ENCODE data around the gene KIAA1328.

KIAA1328 gene

DNA sequence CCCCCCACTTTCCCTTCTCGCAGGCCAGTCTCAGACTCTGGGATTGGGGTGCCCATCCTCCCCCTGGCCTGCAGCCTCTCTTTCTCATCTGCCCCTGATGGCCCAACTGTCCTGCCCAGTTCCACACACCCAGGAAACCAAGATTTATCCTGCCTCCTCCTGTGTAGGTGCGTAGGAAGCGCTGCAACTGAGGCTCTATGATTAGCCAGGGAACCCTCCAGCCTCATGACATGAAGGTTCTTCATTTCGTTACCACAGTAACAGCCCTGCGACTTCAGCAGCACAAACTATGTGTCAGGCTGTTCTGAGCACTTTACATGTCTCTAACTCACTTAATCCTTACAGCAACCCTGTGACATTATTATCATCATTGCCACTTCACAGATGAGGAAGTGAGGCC is 430.8 kb downstream of the KIAA1328 start:
- no peak for DNase-seq

DNA sequence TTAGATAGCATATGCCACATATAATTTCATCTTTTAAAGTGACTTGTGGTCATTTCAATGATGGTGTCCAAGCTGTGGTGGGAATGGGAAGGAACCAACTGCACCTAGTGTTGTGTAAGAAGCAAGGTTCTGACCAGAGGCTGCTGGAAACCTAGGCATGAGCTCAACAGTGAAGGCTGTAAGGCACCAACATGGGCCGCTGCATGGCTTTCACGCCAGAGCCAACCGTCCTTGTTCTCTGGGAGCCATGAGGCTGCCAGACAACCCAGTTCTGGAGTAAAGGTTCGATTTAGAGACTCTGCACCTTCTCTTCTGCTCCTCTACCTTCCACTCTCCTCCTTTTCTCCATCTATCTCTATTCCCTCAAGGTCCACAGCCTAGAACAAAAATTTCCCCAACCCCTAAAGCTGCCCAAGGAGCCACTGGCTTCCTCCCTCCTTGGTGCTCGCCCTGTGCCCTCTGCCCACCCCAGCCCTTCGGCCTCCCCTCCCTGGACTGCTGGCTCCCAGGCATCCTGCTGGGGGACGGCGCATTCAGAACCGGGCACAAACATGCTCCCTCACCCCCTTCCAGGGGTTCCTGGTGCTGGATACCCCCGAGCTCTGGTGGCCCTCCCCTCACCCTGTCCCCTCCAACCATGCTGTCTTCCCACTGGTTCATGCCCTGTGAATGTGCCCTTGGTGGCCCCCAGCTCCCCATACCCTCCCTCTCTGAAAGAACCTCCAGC is 431.6 kb downstream of the KIAA1328 start:
- no peak for DNase-seq

- DNase-seq: no peak
These were observed 432.4 kb downstream of the KIAA1328 start for GRCh38 chr18:37261246-37261840.

DNA sequence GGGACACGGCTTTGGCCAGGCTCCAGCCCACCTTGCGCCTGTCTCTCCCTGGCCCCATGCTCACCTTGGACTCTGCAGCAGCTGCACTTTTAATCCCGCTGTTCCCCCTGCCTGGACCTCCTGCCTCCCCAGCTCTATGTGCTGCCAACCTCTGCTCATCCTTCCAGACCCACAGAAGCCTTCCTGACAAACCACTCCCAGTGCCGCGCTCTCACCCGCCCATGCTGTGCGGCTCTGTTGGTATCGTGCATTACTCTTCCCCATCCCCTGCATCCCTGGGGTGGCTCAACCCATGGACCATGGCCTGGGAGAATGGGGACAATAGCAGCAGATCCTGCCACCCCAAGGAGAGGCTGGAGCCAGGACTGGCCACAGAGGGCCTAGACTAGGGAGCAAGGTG is 433.1 kb downstream of the KIAA1328 start:
- DNase-seq: no peak

DNA sequence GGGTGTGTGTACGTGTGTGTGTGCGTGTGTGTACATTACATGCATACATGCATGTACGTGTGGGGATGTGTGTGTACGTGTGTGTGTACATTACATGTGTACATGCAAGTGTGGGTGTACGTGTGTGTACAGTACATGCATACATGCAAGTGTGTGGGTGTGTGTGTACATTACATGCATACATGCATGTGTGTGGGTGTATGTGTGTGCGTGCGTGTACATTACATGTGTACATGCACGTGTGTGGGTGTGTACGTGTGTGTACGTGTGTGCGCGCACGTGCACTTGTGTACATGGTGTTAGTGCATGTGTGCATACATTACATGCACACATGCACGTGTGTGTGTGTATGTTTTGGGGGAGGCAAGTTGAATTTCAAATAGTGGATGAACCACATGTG is 436.0 kb downstream of the KIAA1328 start:
- DNase-seq: no peak

- no peak for DNase-seq
These were observed 436.5 kb downstream of the KIAA1328 start for GRCh38 chr18:37265382-37265781.

DNA sequence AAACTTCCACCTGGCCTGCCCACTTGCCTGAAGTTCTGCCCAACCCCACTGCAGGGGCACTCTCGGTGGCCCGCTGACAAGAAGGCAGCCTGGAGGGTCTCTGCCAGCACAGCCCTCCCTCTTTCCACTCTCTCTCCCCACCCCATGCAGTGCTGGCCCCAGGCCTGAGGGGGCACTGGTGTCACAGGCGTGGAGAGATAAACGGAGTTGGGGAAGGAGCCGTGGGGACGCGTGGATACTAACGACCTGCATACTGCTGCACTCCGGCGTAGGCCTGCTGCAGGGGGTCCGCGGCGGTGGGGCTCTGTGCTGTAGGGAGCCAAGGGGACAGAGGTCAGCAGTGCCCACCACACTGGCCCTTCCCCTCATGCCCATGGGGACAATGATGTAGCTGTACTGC is 437.4 kb downstream of the KIAA1328 start:
- DNase-seq: no peak

GRCh38 chr18:37270038-37270665 is 441.2 kb downstream of the KIAA1328 start:
- peak; percentile 23 to 35 for DNase-seq

GRCh38 chr18:37270666-37271052 is 441.7 kb downstream of the KIAA1328 start:
- no peak for DNase-seq

- no peak for DNase-seq
These were observed 443.3 kb downstream of the KIAA1328 start for GRCh38 chr18:37272226-37272625.

- no peak for DNase-seq
These were observed 443.9 kb downstream of the KIAA1328 start for GRCh38 chr18:37272841-37273240.

GRCh38 chr18:37274309-37275236 is 445.6 kb downstream of the KIAA1328 start:
- no peak for DNase-seq

DNA sequence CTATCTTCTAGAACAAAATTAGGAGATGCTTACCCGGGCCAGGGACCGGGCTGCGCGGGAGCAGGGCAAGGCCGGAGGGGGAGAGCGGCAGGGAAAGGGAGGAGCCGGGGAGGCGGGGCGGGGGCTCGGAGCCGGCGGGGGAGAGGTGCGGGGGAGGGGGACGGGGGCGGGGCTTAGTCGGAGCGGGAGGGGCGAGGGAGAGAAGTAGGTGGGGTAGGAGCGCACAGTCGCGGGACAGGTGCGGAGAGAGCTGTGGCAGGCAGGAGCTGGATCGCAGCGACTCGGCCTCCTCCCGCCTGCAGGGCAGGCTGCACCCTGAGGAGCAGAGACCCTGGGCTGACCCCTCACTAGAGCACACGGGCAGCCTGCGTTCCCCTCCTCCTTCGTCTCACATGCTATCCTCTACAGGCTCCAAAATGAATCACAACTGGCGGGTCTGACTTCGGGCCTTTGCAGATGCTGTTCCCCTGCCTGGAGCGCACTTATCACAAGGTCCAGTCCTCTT is 446.4 kb downstream of the KIAA1328 start:
- no peak for DNase-seq

DNA sequence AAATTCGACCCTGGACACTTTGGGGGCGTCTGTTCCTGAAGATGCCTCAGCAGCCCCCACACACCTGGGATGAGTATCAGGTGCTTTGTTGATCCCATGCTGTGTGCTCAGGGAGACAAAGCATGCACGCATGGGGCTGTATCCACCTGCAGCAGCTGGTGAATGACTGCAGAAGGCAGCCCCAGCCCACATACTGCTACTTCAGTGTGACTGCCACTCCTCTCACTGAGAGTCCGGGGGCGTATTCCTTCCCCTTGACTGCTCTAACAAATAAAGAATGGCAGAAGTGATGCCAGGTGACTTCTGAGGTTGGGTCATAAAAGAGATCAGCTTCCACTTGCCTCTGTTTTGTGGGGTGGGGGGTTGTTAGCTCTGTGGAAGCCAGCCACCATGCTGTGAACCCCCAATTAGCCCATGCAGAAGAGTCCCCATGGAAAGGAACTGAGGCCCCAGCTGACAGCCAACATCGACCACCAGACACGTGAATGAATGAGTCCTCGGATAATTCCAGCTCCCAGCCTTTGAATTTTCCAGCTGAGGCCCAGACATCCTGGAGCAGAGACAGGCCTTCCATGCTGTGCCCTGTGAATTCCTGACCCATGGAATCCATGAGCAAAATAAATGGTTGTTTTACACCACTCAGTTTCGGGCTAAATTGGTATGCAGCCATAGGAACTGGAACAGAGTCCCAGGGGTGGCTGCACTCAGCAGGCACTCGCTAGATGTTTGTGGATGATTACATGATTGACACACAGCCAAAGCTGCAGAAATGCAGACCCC is 447.4 kb downstream of the KIAA1328 start:
- no peak for DNase-seq

DNA sequence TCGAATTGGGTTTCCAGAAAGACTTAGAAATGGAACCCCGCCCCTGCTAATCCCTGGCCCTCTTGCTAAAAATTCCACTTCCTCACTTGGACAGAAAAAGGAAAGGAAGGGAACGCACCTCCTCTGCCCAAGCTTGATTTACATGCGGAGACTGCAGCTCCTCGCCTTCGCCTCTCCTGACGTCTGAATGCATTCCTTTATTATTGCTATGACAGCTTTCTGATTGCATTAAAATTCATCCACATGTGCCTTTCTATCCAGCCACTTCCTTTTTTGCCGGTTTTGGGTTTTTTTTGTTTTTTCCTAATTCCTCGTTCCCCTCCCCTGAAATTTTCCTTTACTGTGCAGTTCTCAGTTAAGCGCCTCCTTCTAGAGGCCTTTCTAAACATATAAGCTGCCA is 448.9 kb downstream of the KIAA1328 start:
- no peak for DNase-seq
